Hepatocyte (in vitro differentiated cells): ENCODE measurements around the gene FBXW2.

Source experiments
- EZH2 ChIP-seq: fragments of 200-600 bp; sonication (generic); IDR thresholded peaks from 2 replicates; pipeline ENCODE4 v1.6.1; 2016; ENCODE audit warnings: antibody characterized with exemption, mild to moderate bottlenecking, borderline replicate concordance
- TF ChIP-seq, protein P1 (sequence below): fragments of 200-600 bp; sonication (generic); IDR thresholded peaks from 2 replicates; pipeline ENCODE4 v1.5.1; 2016; ENCODE audit warnings: antibody characterized with exemption, mild to moderate bottlenecking; ENCODE audit not compliant: poor library complexity

- TF ChIP-seq, protein P1, sequence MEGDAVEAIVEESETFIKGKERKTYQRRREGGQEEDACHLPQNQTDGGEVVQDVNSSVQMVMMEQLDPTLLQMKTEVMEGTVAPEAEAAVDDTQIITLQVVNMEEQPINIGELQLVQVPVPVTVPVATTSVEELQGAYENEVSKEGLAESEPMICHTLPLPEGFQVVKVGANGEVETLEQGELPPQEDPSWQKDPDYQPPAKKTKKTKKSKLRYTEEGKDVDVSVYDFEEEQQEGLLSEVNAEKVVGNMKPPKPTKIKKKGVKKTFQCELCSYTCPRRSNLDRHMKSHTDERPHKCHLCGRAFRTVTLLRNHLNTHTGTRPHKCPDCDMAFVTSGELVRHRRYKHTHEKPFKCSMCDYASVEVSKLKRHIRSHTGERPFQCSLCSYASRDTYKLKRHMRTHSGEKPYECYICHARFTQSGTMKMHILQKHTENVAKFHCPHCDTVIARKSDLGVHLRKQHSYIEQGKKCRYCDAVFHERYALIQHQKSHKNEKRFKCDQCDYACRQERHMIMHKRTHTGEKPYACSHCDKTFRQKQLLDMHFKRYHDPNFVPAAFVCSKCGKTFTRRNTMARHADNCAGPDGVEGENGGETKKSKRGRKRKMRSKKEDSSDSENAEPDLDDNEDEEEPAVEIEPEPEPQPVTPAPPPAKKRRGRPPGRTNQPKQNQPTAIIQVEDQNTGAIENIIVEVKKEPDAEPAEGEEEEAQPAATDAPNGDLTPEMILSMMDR = no peak
- no peak for TF ChIP-seq EZH2
These were observed 36.7 kb downstream of the FBXW2 start for GRCh38 chr9:120756531-120756930.
